PC-9 (cell line): ENCODE results near the gene TMEM219. TPM values are rescaled to one million over a fixed set of nuclear protein-coding genes. Genes with fewer than 3 reads are reported as not detected.

Source experiments
- BruUV-seq: library from RNA; stranded (reverse); fragments of 400-500 nt; replicated peaks from 2 replicates; lab custom pipeline; 2021; lab: Mats Ljungman, UMichigan
- CTCF ChIA-PET: fragments of 300-600 bp; sonication (Branson Sonifier 250); formaldehyde crosslinking; loops from one replicate; lab custom pipeline; 2022; ENCODE audit warnings: antibody characterized with exemption; lab: Charles Lee
- POLR2A ChIA-PET: fragments of 300-600 bp; sonication (Branson Sonifier 250); formaldehyde crosslinking; loops from one replicate; lab custom pipeline; 2022; ENCODE audit warnings: antibody characterized with exemption; ENCODE audit not compliant: unreplicated experiment; lab: Charles Lee
- DNase-seq, 2 experiments: peaks; one replicate each; pipeline versions ENCODE4 v3.0.0 to v3.0.0-alpha.2; 2015 to 2022; ENCODE audit warnings: mixed read lengths in 1 of 2
- H2AFZ ChIP-seq: fragments of 200-600 bp; sonication (generic); 2 replicates; pipeline ENCODE4 v1.8.1; 2017; ENCODE audit warnings: antibody characterized with exemption
- H3F3A ChIP-seq: fragments of 200-600 bp; sonication (generic); 2 replicates; pipeline ENCODE4 v1.8.1; 2017; ENCODE audit warnings: antibody characterized with exemption, mild to moderate bottlenecking, low read depth; ENCODE audit not compliant: insufficient read depth
- H3K27ac ChIP-seq: fragments of 200-600 bp; sonication (generic); 2 replicates; pipeline ENCODE4 v1.6.1; 2016; ENCODE audit warnings: mixed run types
- H3K27me3 ChIP-seq: fragments of 200-600 bp; sonication (generic); 2 replicates; pipeline ENCODE4 v1.6.1; 2016; ENCODE audit warnings: low read depth, mixed run types; ENCODE audit not compliant: insufficient read depth
- H3K36me3 ChIP-seq: fragments of 200-600 bp; sonication (generic); 2 replicates; pipeline ENCODE4 v1.6.1; 2016; ENCODE audit warnings: low read depth, mixed run types
- H3K4me1 ChIP-seq: fragments of 200-600 bp; sonication (generic); replicated peaks from 2 replicates; pipeline ENCODE4 v1.6.1; 2016; ENCODE audit warnings: mixed run types; ENCODE audit not compliant: insufficient read depth
- H3K4me2 ChIP-seq: fragments of 200-600 bp; sonication (generic); 2 replicates; pipeline ENCODE4 v1.6.1; 2017; ENCODE audit warnings: mixed run types
- H3K4me3 ChIP-seq: fragments of 200-600 bp; sonication (generic); 2 replicates; pipeline ENCODE4 v1.6.1; 2016; ENCODE audit warnings: mixed run types
- H3K79me2 ChIP-seq: fragments of 200-600 bp; sonication (generic); 2 replicates; pipeline ENCODE4 v1.6.1; 2017; ENCODE audit warnings: low read depth, mixed run types
- H3K9me2 ChIP-seq: fragments of 200-600 bp; sonication (generic); 2 replicates; pipeline ENCODE4 v1.8.1; 2017; ENCODE audit warnings: mild to moderate bottlenecking; ENCODE audit not compliant: insufficient read depth
- H3K9me3 ChIP-seq: fragments of 200-600 bp; sonication (generic); 2 replicates; pipeline ENCODE4 v1.8.1; 2016; ENCODE audit warnings: low read depth; ENCODE audit not compliant: insufficient read depth
- H4K20me1 ChIP-seq: fragments of 200-600 bp; sonication (generic); 2 replicates; pipeline ENCODE4 v1.8.1; 2017; ENCODE audit not compliant: insufficient read depth
- EZH2 ChIP-seq: fragments of 200-600 bp; sonication (generic); IDR thresholded peaks from 2 replicates; pipeline ENCODE4 v1.8.0; 2017; ENCODE audit warnings: antibody characterized with exemption, low read depth
- intact Hi-C: fragments of 100-400 bp; cut with micrococcal nuclease; formaldehyde crosslinking; loops from one replicate; pipeline ENCODE4 v1.10.0; 2022; ENCODE audit not compliant: unreplicated experiment
- total RNA-seq: library from RNA; stranded (reverse); gene quantifications from 2 replicates; pipeline ENCODE4 v1.2.3, GENCODE V29; 2021
- TF ChIP-seq, protein P1 (sequence below): fragments of 200-600 bp; sonication (generic); conservative IDR thresholded peaks from 2 replicates; pipeline ENCODE4 v1.6.1; 2017; ENCODE audit warnings: mixed run types, antibody characterized with exemption, mild to moderate bottlenecking, moderate library complexity

Gene TMEM219
- total RNA-seq, 1 experiment from 2014 or later: 141 TPM

GRCh38 chr16:30003670-30004423 lies 42.0 kb downstream of the TMEM219 start:
- POLR2A ChIA-PET: interaction anchor here (0.6 kb wide), 1 partner anchor 1425 kb away, joined by 3 read pairs; the partner anchor contains the start of gene COX6A2
- Histone ChIP-seq H4K20me1 (peaks cover 3% of the 10 kb centered on the region; the same call in 1 of the 2 replicates), H2AFZ (no peak overlapping the region), H3K27ac (no peak overlapping the region), H3K27me3 (no peaks in the 10 kb centered on the region), H3K4me2 (no peak overlapping the region), H3F3A (peaks cover 7% of the 10 kb centered on the region), H3K4me1 (no peaks in the 10 kb centered on the region), H3K9me2 (no peaks in the 10 kb centered on the region), H3K9me3 (no peaks in the 10 kb centered on the region), H3K79me2 (no peaks in the 10 kb centered on the region), H3K36me3 (no peaks in the 10 kb centered on the region), H3K4me3 (no peak overlapping the region)
- no peak for DNase-seq
- TF ChIP-seq, protein P1, sequence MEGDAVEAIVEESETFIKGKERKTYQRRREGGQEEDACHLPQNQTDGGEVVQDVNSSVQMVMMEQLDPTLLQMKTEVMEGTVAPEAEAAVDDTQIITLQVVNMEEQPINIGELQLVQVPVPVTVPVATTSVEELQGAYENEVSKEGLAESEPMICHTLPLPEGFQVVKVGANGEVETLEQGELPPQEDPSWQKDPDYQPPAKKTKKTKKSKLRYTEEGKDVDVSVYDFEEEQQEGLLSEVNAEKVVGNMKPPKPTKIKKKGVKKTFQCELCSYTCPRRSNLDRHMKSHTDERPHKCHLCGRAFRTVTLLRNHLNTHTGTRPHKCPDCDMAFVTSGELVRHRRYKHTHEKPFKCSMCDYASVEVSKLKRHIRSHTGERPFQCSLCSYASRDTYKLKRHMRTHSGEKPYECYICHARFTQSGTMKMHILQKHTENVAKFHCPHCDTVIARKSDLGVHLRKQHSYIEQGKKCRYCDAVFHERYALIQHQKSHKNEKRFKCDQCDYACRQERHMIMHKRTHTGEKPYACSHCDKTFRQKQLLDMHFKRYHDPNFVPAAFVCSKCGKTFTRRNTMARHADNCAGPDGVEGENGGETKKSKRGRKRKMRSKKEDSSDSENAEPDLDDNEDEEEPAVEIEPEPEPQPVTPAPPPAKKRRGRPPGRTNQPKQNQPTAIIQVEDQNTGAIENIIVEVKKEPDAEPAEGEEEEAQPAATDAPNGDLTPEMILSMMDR: no peak
- TF ChIP-seq EZH2: no peak
- CTCF ChIA-PET: no interaction called here
- BruUV-seq: no TSS peak
- intact Hi-C loops: no loop called here

GRCh38 chr16:30004424-30004776 lies 42.5 kb downstream of the TMEM219 start:
- Histone ChIP-seq H3F3A (peaks cover 7% of the 10 kb centered on the region), H3K4me1 (no peaks in the 10 kb centered on the region), H3K79me2 (no peaks in the 10 kb centered on the region), H3K36me3 (no peaks in the 10 kb centered on the region), H4K20me1 (peaks cover 3% of the 10 kb centered on the region; the same call in 1 of the 2 replicates), H3K27me3 (no peaks in the 10 kb centered on the region), H3K4me3 (no peak overlapping the region), H3K9me2 (no peaks in the 10 kb centered on the region), H2AFZ (no peak overlapping the region), H3K9me3 (no peaks in the 10 kb centered on the region), H3K27ac (no peak overlapping the region), H3K4me2 (no peak overlapping the region)
- CTCF ChIA-PET: no interaction called here
- BruUV-seq: no TSS peak
- intact Hi-C loops: no loop called here
- no peak for TF ChIP-seq EZH2
- TF ChIP-seq, protein P1: no peak
- POLR2A ChIA-PET: interaction anchor here (0.6 kb wide), 1 partner anchor 105 kb away, joined by 4 read pairs; the partner anchor contains the start of gene SEZ6L2
- no peak for DNase-seq

DNA sequence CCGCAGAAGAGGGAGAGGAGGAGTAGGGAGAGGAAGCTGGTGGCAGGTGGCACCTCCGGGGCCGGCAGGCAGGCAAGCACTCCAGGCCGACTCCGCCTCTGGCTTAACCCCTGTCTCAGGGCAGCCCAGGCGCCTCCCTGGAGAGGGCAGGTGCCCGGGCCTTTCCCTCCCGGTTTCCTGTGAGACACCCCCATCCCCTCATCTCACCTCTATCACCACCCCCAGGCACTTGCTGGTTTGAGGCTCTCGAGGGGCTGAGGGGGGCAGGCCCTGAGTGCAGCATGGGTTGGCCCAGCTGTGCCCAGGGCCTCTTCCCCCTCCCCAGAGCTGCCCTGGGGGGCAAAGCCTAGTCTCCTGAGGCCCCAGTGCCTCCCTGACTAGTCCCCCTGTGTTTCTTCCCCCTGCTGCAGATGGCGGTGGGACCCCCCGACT lies 42.9 kb downstream of the TMEM219 start:
- ChIA-PET CTCF (no interaction called here), POLR2A (interaction anchor here (0.6 kb wide), 1 partner anchor 106 kb away, joined by 4 read pairs; the partner anchor contains the start of gene SEZ6L2)
- no peaks in the 10 kb centered on the region for H3K27me3 ChIP-seq
- peaks cover 7% of the 10 kb centered on the region for H3F3A ChIP-seq
- H3K4me2 ChIP-seq: no peak overlapping the region
- H3K27ac ChIP-seq: no peak overlapping the region
- TF ChIP-seq, protein P1: no peak
- no peak for TF ChIP-seq EZH2
- no peaks in the 10 kb centered on the region for H3K79me2 ChIP-seq
- no peaks in the 10 kb centered on the region for H3K9me3 ChIP-seq
- H3K9me2 ChIP-seq: no peaks in the 10 kb centered on the region
- H2AFZ ChIP-seq: no peak overlapping the region
- H3K4me1 ChIP-seq: no peaks in the 10 kb centered on the region
- no peak overlapping the region for H3K4me3 ChIP-seq
- intact Hi-C loops: no loop called here
- DNase-seq: no peak
- peaks cover 3% of the 10 kb centered on the region; the same call in 1 of the 2 replicates for H4K20me1 ChIP-seq
- no peaks in the 10 kb centered on the region for H3K36me3 ChIP-seq
- no TSS peak for BruUV-seq
